H54 (cell line): ENCODE measurements around the gene FLOT1.
A peak's percentile ranks its signal among the peaks of the same experiment; 100 is the strongest.
"Not testable (repeated sequence)": the region's sequence is repeated elsewhere in the genome, so short reads cannot be mapped to it uniquely, and the experiment has no call there.

Source experiments
- DNase-seq: peaks from one replicate; pipeline ENCODE4 v3.0.0; 2011; ENCODE audit warnings: low spot score, mixed read lengths; ENCODE audit not compliant: insufficient read length
- FAIRE-seq: peaks from 3 replicates; lab custom pipeline; 2011; peaks lifted over from hg19 to GRCh38; lab: Jason Lieb, UNC
- POLR2A ChIP-seq: IDR thresholded peaks from 2 replicates; pipeline ENCODE4 v1.6.1; 2011; ENCODE audit warnings: low read depth, mild to moderate bottlenecking, low read length

FLOT1 gene

DNA sequence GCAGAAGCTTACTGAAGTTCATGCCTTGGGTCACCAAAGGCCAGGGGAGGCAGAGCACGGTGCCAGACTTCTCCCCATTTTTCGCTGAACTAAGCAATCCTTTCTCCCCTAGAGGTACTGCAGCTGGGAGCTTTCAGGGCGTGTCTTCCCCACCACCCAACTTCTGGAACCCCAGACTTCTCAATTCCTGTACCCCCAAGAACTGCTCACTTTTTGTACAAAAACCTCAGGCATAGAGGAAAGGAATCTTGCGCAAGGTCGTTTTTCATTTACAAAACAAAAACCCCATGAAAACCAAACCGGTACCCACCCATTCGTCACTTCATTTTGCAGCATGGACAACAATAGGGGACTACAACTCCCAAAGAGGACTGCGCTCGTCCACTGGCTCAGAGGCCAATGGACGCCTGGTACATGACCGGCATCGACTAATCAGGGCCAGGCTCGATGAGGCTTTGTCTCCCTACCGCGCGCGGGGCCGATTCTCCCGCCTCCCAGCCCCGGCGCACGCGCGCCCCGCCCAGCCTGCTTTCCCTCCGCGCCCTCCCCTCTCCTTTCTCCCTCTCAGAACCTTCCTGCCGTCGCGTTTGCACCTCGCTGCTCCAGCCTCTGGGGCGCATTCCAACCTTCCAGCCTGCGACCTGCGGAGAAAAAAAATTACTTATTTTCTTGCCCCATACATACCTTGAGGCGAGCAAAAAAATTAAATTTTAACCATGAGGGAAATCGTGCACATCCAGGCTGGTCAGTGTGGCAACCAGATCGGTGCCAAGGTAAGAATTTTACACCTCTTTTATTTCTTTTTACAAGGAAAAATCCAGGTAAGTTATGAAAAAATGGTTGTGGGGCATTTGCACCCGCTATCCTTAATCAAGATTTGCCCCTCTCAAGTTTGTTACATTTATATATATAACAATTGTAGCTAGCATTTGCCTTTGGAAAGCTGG is 22.4 kb downstream of the FLOT1 start, which contains the start of gene TUBB:
TUBB (plus strand) TSS at position 562 of the 947 bp plus-strand sequence; CDS start at position 717, 155 bp downstream.
- peak; percentile 83 for TF ChIP-seq POLR2A
- DNase-seq (peak; percentile 89), FAIRE-seq (no peak)

DNA sequence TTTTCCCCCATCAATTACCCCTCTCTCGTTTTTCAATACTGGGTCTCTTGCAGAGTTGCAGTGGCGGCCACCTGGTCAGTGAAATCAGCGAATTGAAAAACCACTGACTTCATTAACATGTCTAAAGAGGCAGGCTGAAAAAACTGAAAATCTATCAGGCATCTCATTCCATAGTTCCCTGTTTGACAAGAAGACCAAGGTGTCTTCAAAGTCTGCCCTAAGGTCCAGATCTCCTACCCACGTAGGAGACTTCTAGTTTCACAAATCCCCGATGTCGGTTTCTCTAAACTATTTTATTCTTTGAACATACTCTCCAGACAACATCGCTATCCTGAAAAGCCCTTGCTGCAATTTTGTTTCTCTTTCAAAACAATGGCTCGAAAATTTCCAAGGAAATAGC is 23.1 kb downstream of the FLOT1 start:
- no peak for FAIRE-seq

DNA sequence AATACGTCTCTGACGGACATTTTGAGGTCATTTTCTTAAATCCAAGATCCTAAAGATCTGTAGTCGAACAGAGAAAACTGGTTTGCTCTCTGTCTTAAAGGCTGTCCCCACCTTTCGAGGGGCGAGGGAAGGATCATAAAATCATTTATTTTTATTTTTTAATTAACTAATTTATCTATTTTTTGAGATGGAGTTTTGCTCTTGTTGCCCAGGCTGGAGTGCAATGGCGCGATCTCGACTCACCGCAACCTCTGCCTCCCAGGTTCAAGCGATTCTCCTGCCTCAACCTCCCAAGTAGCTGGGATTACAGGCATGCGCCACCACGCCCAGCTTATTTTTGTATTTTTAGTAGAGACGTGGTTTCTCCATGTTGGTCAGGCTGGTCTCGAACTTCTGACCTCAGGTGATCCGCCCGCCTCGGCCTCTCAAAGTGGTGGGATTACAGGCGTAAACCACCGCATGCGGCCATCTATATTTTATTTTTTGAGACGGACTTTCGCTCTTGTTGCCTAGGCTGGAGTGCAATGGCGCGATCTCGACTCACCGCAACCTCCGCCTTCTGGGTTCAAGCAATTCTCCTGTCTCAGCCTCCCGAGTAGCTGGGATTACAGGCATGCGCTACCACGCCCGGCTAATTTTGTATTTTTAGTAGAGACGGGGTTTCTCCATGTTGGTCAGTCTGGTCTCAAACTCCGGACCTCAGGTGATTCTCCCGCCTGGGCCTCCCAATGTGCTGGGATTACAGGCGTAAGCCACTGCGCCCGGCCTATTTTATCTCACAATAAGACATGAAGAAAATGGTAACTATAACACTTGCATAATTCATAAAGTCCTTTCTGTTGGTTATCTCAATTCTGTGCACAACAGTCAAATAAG is 24.4 kb downstream of the FLOT1 start:
- DNase-seq, FAIRE-seq: not testable (repeated sequence)

More for the DNA sequence above, 23.1 kb downstream of the FLOT1 start:
- TF ChIP-seq POLR2A: no peak
- no peak for DNase-seq

DNA sequence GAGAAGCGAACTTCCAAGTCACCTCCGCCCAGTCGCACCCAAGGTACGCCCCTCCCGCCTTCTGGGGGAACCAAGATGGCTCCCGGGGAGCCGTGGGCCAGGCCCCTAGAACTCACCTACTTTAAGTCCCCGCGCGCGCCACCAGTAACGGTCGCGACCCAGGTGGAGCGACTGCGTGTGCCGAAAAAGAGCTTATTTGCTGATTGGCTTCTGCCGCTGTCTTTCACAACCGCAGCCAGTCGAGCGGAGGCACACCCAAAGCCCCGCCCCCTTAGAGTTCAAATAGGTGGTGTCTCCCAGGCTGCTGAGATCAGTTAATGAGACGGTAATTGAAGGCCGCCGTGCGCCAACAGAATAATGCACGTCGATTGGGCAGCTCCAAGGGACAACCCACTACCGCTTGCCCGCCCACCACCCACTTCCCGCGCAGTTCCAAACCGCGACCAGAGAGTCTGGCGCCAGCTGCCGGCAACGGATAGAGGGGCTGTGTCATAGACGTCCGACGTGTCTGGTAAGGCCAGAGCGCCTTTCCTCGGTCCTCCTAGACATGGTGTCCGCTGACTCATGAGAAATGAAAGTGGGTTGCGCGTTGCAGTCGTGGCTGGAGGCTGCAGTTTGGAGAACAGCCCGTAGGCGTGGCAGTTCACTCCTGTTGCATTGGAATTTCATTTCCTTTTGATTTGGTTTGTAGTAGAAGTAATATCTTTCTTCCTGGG is 25.2 kb downstream of the FLOT1 start, which contains the start of gene MDC1:
MDC1 (minus strand) TSS at position 153 of the 716 bp plus-strand sequence. CDS start 2,106 bp downstream, outside the sequence.
- peak; percentile 32; the same call in 1 of the 2 replicates for TF ChIP-seq POLR2A
- DNase-seq: peak; percentile 96
- peak; percentile 80 for FAIRE-seq

DNA sequence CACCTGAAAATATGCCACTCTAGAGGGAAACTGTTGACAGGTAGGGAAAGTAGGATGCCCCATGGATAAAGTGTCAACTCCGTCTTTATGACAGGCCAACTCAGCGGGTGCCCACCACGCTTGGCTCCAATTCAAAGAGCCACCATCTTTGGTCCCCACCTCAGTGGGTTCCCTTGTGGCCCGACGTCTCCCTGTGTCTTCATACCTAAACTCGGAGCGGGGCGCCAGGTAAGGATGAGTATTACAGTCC is 25.7 kb downstream of the FLOT1 start:
- DNase-seq (no peak), FAIRE-seq (no peak)
- no peak for TF ChIP-seq POLR2A

DNA sequence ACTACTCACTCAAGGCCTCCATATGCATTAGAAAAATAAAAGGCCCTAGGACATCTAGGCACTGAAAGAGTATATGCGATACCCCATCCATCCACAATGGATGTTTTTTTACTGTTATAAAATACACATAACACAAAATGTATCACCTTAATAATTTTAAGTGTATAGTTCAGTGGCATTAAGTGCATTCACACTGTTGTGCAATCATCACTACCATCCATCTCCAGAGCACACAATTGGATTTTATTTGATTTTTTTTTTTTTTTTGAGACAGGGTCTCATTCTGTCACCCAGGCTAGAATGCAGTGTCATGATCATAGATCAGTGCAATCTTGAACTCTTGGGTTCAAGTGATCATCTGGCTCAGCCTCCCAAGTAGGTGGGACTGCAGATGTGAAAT is 28.2 kb downstream of the FLOT1 start:
- no peak for DNase-seq
- no peak for FAIRE-seq
- no peak for TF ChIP-seq POLR2A

DNA sequence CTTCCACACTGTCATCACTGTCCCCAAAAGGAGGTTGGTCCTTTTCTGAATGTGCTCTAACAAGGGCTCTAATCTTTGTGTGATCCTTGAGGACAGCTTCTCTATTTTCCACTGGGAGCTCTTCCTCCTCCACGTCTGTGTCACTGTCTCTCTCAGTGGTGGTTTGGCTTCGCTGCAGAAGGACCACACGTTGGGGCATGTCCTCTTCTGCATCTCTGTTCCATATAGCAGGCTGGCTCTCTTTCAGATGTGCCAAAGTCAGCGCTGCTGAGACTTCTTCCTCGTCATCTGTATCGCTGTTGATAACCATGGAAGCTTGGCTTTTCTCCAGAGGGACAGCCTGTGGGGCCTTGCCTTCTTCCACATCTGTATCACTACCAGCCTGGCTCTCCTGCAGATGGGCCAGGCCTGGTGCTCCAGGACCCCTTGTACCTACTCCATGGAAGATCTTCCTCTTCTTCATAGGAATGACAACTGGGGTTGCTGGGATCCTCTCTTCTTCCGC is 30.0 kb downstream of the FLOT1 start:
- TF ChIP-seq POLR2A: no peak
- DNase-seq: no peak
- FAIRE-seq: no peak

DNA sequence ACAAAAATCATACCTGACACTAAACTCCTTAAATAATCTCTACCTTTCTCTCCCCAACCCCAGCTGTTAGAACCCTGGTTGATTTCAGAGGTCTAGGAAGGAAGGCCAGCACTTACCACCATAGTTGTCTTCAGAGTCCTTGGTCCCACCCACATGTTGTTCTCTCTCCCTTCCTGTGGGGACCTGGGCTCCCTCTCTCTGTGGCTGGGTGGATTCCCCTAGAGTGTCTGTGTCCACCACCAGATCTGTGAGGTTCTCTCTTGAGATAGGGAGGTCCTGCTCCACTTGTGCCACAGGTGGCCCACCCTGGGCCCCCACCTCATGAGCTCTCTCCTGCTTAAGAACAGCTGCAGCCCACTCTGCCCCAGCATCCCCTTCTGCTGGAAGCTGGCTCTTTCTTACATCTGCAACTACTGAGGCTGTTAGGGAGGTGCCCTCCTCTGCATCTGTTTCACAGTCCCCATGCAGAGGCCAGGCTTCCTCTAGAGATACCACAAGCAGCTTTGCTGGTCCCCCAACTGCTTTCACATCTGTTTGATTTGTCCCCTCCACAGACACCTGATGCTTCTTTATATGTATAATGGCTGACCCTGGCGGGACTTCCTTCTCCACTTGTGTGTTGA is 30.6 kb downstream of the FLOT1 start:
- no peak for FAIRE-seq
- TF ChIP-seq POLR2A: no peak
- no peak for DNase-seq

DNA sequence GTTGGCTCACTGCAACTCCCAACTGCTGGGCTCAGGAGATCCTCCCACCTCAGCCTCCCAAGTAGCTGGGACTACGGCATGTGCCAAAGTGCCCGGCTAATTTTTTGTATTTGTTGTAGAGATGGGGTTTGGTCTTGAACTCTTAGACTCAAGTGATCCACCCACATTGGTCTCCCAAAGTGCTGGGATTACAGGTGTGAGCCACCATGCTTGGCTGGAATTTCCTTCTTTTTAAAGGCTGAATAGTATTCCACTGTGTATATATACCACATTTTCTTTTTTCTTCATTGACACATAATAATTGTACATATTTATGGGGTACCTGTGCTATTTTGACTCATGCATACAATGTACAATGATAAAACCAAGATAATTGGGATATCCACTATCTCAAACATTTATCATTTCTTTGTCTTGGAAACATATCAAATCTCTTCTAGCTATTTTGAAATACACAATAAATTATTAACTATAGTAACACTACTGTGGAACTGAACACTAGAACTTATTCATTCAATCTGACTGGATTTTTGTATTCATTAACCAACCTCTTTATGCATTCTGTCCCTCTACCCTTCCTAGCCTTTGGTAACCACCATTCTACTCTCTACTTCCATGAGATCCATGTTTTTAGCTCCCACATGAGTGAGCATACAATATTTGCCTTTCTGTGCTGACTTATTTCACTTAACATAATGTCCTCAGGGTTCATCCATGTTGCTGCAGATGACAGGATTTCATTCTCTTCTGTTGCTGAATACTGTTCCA is 33.2 kb downstream of the FLOT1 start:
- DNase-seq (no peak), FAIRE-seq (no peak)
- TF ChIP-seq POLR2A: no peak

DNA sequence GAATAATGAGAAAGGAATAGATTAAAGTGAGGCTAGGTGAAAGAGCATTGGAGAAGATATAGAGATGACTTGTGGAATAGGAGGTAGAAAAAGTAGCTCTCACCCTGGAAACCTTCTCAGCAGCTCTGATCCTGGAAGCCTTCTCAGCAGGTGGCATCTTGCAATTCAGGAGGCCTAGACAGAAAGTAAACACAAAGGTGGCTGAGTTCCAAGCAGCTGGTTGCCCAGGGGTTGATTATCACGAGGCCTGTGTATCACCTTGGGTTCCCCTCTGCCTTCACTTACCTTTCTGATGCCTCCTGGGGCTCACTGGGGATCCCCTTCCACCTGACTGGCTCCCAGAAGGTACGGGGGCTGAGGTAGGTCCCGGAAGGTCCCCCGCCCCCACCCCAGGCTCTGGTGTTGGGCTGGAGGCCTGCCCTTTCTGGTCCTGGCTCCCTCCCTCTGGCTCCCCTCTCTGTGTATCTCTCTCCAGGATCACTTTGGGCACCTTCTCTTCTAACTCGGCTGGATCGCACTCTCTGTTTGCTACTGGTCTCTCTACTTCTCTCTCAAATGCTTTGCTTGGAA is 35.1 kb downstream of the FLOT1 start:
- FAIRE-seq (no peak), DNase-seq (no peak)
- TF ChIP-seq POLR2A: no peak

DNA sequence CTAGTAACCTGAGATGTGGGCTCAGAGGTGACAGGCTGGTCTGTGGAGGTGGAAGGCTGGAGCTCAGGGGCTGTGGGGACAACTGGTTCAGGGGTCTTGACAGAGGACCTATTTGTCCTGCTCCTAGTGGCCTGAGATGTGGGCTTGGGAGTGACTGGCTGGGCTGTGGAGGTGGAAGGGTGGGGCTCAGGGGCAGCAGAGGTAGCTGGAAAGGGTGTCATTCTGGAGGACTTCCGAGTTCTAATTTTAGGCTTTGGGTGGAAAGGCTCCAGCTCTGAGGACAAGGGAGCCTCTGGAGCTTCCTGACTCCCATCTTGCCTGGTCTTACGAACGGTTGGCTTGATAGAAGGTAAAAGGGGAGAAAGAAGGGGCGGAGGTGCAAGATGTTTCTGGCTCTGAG is 36.9 kb downstream of the FLOT1 start:
- TF ChIP-seq POLR2A: no peak
- DNase-seq (no peak), FAIRE-seq (no peak)

DNA sequence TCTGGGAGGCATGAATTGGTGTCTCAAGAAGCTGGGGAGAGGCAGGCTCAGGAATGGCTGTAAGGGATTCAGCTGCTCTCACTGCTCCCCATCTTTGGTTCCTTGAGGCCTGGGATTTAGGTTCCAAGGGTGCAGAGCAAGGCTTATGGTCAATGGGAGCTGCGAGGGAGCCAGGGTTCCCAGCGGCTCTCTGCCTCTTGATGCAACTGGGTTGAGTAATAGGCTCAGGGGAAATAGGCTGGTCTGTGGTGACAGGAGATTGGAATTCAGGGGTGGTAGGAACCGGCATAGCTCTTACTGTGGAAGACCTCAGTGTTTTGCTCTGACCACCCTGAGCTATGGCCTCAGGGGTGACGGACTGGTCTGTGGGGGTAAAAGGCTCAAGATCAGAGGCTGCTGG is 38.7 kb downstream of the FLOT1 start:
- no peak for TF ChIP-seq POLR2A
- DNase-seq: no peak
- FAIRE-seq: no peak

DNA sequence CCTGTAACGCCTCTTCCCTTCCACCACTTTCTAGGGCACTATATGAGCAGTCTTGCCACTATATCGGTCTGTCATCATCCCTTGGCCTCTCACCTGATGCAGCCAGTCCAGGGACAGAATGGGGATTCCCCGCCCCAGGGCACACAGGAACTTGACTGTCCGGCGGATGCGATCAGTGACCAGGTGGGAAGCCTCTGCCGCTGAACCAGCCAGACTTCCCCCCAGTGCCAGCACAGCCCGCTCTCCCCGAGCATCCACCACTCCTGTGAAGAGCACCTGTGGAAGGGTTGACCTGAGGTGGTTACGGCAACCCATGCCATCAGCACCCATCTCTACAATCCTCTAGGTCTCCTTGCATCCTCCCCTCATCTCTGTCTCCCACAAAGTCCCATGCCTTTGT is 39.5 kb downstream of the FLOT1 start:
- FAIRE-seq: no peak
- no peak for DNase-seq

More for the DNA sequence above, 39.5 kb downstream of the FLOT1 start:
- TF ChIP-seq POLR2A: no peak
